ENCODE measurements around the gene PRKCA.

PRKCA gene

GRCh38 chr17:66836063-66837005 is 533.9 kb downstream of the PRKCA start:
- DNase-seq (ENCODE audit: low read depth in 2 of 2): no peak

DNA sequence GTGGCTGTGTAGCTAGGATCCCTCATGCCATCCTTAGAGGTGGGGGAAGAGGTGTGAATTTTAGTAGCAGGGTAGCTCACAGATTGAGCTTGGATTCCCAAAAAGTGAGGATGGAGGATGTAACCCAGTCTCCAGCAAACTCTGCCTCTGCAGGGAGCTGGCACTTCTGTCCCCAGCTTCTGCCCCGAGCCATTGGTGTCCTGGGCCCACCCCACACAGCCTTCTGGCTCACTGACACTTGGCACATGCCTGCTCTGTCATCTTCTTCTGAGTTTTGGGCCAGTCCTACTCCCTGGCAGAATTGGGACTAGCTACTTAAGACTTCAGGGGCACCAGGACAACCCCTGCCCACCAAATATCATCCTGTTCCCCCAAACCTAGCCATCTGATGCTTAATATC is 534.8 kb downstream of the PRKCA start:
- DNase-seq (ENCODE audit: low read depth in 2 of 2): no peak

- no peak for DNase-seq (ENCODE audit: low read depth in 2 of 2)
These were observed 535.7 kb downstream of the PRKCA start for GRCh38 chr17:66837885-66838665.

- no peak for DNase-seq (ENCODE audit: low read depth in 2 of 2)
These were observed 537.2 kb downstream of the PRKCA start for GRCh38 chr17:66839616-66840015.

- DNase-seq (ENCODE audit: low read depth in 2 of 2): no peak
These were observed 537.6 kb downstream of the PRKCA start for GRCh38 chr17:66840061-66840460.

DNA sequence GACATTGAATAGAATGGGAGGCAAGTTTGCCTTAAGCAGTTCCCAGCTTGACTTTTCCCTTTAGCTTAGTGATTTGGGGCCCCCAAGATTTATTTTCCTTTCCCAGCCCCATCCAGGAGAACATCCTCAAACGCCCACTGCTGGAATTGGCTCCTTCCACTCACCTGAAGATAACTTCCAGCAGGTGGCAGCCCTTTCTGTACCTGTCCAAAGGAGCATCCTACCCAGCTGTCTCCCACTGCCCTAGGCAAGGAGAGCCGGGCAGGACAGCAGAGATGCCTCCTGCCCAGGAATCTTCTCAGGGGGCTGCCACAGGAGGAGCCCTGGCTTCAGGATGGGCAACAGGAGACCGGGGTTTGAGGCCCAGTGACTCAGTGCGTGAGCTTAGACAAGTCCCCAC is 538.9 kb downstream of the PRKCA start:
- DNase-seq (ENCODE audit: low read depth in 2 of 2): no peak

- DNase-seq (ENCODE audit: low read depth in 2 of 2): no peak
These were observed 539.3 kb downstream of the PRKCA start for GRCh38 chr17:66841744-66842143.

GRCh38 chr17:66842505-66842904 is 540.1 kb downstream of the PRKCA start:
- DNase-seq (ENCODE audit: low read depth in 2 of 2): no peak

DNA sequence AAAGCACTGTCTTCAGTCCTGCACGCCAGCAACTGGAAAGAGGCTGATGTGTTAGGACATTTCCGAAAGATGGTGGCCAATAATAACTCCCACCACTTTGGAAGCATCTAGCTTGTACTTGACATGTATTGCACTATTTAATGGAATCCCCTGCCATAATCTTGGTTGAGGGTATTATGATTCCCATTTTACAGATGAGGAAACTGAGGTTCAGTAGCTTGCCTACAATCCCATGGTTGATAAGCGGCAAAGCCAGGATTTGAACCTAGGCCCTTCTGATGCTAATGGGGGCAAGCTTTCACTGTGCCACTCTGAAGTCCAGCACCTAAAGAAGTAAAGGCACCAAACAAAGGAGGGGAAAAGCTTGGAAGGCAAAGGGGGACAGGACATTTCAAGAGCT is 540.5 kb downstream of the PRKCA start:
- no peak for DNase-seq (ENCODE audit: low read depth in 2 of 2)

DNA sequence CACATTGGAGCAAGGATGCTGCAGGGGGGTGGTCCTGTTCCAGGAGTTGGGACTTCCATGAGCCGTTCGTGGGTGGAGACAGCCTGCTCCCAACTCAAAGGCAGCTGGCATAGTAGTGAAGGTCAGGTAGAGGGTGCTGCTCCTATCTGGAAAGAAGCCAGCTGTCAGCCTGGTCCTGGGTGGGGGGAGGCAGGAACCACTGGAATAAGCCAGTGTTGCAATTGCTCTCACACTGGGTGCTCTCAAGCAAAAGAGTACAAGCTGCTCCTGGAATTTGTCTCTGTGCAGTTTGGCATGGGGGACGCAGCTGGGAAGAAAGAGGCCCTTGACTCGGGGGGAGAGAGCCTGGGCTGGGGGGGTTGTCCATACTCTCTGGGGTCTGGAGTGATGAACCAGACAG is 541.2 kb downstream of the PRKCA start:
- DNase-seq (ENCODE audit: low read depth in 2 of 2): no peak

DNA sequence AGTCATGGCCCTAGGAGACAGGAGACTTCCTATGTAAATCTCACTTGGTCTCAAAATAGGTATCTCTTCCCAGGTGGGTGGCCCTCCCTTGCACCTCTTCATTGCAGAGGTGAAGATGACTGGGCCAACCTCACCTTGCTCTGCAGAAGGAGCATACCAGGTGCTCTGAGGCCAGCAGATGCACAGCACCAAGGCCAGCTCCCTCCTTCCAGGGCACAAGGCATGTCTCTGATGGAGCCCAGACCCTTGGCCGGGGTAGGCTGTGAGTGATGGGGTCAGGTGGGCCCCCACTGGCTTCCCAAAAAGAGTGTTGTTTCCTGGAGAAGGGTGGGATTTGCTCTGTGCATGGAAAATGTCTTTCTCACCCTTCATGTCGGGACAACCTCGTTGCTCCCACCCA is 545.3 kb downstream of the PRKCA start:
- DNase-seq (ENCODE audit: low read depth in 2 of 2): no peak

GRCh38 chr17:66848496-66848895 is 546.1 kb downstream of the PRKCA start:
- DNase-seq (ENCODE audit: low read depth in 2 of 2): no peak

GRCh38 chr17:66849032-66849655 is 546.7 kb downstream of the PRKCA start:
- no peak for DNase-seq (ENCODE audit: low read depth in 2 of 2)

- DNase-seq (ENCODE audit: low read depth in 2 of 2): no peak
These were observed 547.6 kb downstream of the PRKCA start for GRCh38 chr17:66849851-66850580.

DNA sequence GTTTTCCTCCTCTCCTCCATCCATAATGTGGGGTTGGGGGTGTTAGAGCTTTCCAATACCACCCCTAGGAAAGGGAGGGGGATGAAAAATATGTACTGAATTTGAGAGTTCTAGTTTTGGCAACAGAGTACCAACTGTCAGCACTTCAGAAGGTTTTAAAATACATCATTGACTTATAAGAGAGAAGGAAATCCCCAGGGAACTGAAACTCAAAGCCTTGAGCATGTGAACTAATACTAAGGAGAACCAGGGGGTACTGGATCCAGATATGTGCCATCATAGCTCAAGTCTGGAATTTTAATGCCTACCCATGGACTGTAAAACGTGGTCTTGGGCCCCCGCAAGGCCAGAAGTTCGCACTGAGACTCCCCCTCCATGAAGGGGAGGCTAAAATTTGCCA is 548.3 kb downstream of the PRKCA start:
- DNase-seq (ENCODE audit: low read depth in 2 of 2): no peak

GRCh38 chr17:66855204-66855603 is 552.8 kb downstream of the PRKCA start:
- DNase-seq (ENCODE audit: low read depth in 2 of 2): no peak

GRCh38 chr17:66858226-66859083 is 556.0 kb downstream of the PRKCA start:
- no peak for DNase-seq (ENCODE audit: low read depth in 2 of 2)

- no peak for DNase-seq (ENCODE audit: low read depth in 2 of 2)
These were observed 556.9 kb downstream of the PRKCA start for GRCh38 chr17:66859353-66859752.

GRCh38 chr17:66860204-66860603 is 557.8 kb downstream of the PRKCA start:
- DNase-seq (ENCODE audit: low read depth in 2 of 2): no peak

All from stimulated activated CD8-positive, alpha-beta memory T cell treated with anti-CD3 and anti-CD28 coated beads, Interleukin-15, amount 100 ng/mL, for 4 hours (primary cell).